ENCODE measurements around the gene PDSS2. TPM values are rescaled to one million over a fixed set of nuclear protein-coding genes. Genes with fewer than 3 reads are reported as not detected.

PDSS2 gene
- polyA plus RNA-seq, 3 donors = 10.1 to 13.9 (median 13.3) TPM

GRCh38 chr6:107355659-107356058, 103.7 kb downstream of the PDSS2 start:
- H3K4me1 Mint-ChIP-seq = no peaks in the 10 kb centered on the region
- peaks cover 0 to 2% (median 0%) of the 10 kb centered on the region in 3 donors for H3K27me3 Mint-ChIP-seq (ENCODE audit: low read depth in 3 of 3)
- no peak for TF ChIP-seq CTCF (IDR thresholded peaks at IDR 0.05)
- no peak overlapping the region for H3K4me3 Mint-ChIP-seq
- H3K27ac ChIP-seq (ENCODE audit: low read depth in 1 of 2, low read length in 2 of 2) = no peak overlapping the region
- no peaks in the 10 kb centered on the region for H3K27me3 ChIP-seq (ENCODE audit: control insufficient read depth in 2 of 2, insufficient read depth in 2 of 2, low read length in 2 of 2)
- H3K79me2 ChIP-seq (ENCODE audit: insufficient read depth, low read length) = no peaks in the 10 kb centered on the region
- H3K9me3 ChIP-seq (replicated peaks in 1 of 2; ENCODE audit: control insufficient read depth in 1 of 2, insufficient read depth in 1 of 2, low read length in 2 of 2) = no peaks in the 10 kb centered on the region
- H3K4me2 ChIP-seq (replicated peaks; ENCODE audit: extremely low read depth, low read length, poor library complexity, severe bottlenecking) = no peak overlapping the region
- no peaks in the 10 kb centered on the region for H3K36me3 ChIP-seq (replicated peaks in 1 of 2; ENCODE audit: control insufficient read depth in 1 of 2, insufficient read depth in 2 of 2, low read length in 2 of 2)
- no peak for DNase-seq
- WGBS (ENCODE audit: insufficient coverage) = no CpG with 5 or more reads among the region's 3 CpGs
- no peaks in the 10 kb centered on the region for H3K4me1 ChIP-seq (ENCODE audit: control insufficient read depth in 1 of 2, insufficient read depth in 2 of 2, low read length in 2 of 2)
- intact Hi-C loops (cut with micrococcal nuclease) = no loop called here
- no peaks in the 10 kb centered on the region for H4K20me1 ChIP-seq (ENCODE audit: insufficient read depth, low read length)
- no peak overlapping the region for H3K4me3 ChIP-seq (replicated peaks in 1 of 3; ENCODE audit: low read depth in 2 of 3, low read length in 3 of 3)
- no peaks in the 10 kb centered on the region for H3K9me3 Mint-ChIP-seq
- no peaks in the 10 kb centered on the region for H3K36me3 Mint-ChIP-seq
- H3K27ac Mint-ChIP-seq = no peak overlapping the region
- H2AFZ ChIP-seq (ENCODE audit: insufficient read depth, low read depth, low read length, poor library complexity, severe bottlenecking) = no peak overlapping the region
- no peak overlapping the region for H3K9ac ChIP-seq (ENCODE audit: insufficient read depth, low read length, poor library complexity, severe bottlenecking)

DNA sequence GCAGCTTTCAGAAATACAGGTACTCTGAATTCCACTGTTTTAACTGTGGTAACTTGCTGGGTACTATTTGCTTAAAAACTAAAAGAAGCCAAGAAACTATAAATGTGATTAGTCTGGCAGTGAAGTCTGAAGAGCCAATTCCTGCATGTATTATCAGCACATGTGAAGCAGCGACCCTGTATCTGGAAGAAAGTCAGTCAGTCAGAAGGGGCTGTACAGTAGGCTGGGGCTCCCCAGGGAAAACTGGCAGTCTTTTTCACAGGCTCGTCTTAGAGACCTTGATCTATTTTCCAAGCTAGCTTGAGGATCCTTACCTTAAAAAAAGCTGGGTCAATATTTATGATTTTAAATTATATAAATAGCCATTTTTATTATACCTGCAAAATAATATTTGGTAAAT, 104.9 kb downstream of the PDSS2 start:
- Histone ChIP-seq H3K79me2 (ENCODE audit: insufficient read depth, low read length) (no peaks in the 10 kb centered on the region), H3K4me3 (replicated peaks in 1 of 3; ENCODE audit: low read depth in 2 of 3, low read length in 3 of 3) (no peak overlapping the region), H3K9me3 (replicated peaks in 1 of 2; ENCODE audit: control insufficient read depth in 1 of 2, insufficient read depth in 1 of 2, low read length in 2 of 2) (no peaks in the 10 kb centered on the region), H2AFZ (ENCODE audit: insufficient read depth, low read depth, low read length, poor library complexity, severe bottlenecking) (no peak overlapping the region), H3K36me3 (replicated peaks in 1 of 2; ENCODE audit: control insufficient read depth in 1 of 2, insufficient read depth in 2 of 2, low read length in 2 of 2) (no peaks in the 10 kb centered on the region), H3K27me3 (ENCODE audit: control insufficient read depth in 2 of 2, insufficient read depth in 2 of 2, low read length in 2 of 2) (no peaks in the 10 kb centered on the region), H4K20me1 (ENCODE audit: insufficient read depth, low read length) (no peaks in the 10 kb centered on the region), H3K4me2 (replicated peaks; ENCODE audit: extremely low read depth, low read length, poor library complexity, severe bottlenecking) (no peak overlapping the region), H3K27ac (ENCODE audit: low read depth in 1 of 2, low read length in 2 of 2) (no peak overlapping the region), H3K9ac (ENCODE audit: insufficient read depth, low read length, poor library complexity, severe bottlenecking) (no peak overlapping the region), H3K4me1 (ENCODE audit: control insufficient read depth in 1 of 2, insufficient read depth in 2 of 2, low read length in 2 of 2) (no peaks in the 10 kb centered on the region)
- Mint-ChIP-seq H3K27me3 (ENCODE audit: low read depth in 3 of 3) (peaks cover 0 to 2% (median 0%) of the 10 kb centered on the region in 3 donors), H3K27ac (no peak overlapping the region), H3K36me3 (no peaks in the 10 kb centered on the region), H3K9me3 (peaks cover 0 to 3% (median 0%) of the 10 kb centered on the region in 7 donors), H3K4me1 (no peaks in the 10 kb centered on the region), H3K4me3 (no peak overlapping the region)
- 90% methylated on average over 1 of the region's 2 CpGs for WGBS (ENCODE audit: insufficient coverage)
- TF ChIP-seq CTCF (IDR thresholded peaks at IDR 0.05) = no peak
- intact Hi-C loops (cut with micrococcal nuclease) = no loop called here
- no peak for DNase-seq
